ENCODE measurements around the gene CEP170. TPM values are rescaled to one million over a fixed set of nuclear protein-coding genes. Genes with fewer than 3 reads are reported as not detected.

Gene CEP170
- total RNA-seq (163 TPM), polyA plus RNA-seq (16.2 TPM)

GRCh38 chr1:243254927-243255790 is at the start of gene CEP170:
TSS of gene CEP170 (minus strand) at chr1:243255281. CDS start at chr1:243225280, 30,001 bp downstream.
- no peaks in the 10 kb centered on the region for H3K36me3 ChIP-seq (ENCODE audit: insufficient read depth)
- peak within 1 kb of the TSS; percentile 88 for H3K27ac ChIP-seq (ENCODE audit: low read depth)
- peak within 1 kb of the TSS; percentile 81 for H3K4me3 ChIP-seq (ENCODE audit: low read depth, low read length)
- WGBS = under 1% methylated on average over 74 of the region's 74 CpGs
- H3K4me1 ChIP-seq (ENCODE audit: insufficient read depth) = no peaks in the 10 kb centered on the region
- peak; percentile 100 for DNase-seq (ENCODE audit: extremely low spot score)

- no peak for DNase-seq (ENCODE audit: extremely low spot score)
- WGBS = 93% methylated on average over 2 of the region's 2 CpGs
- no peaks in the 10 kb centered on the region for H3K36me3 ChIP-seq (ENCODE audit: insufficient read depth)
- H3K4me3 ChIP-seq (ENCODE audit: low read depth, low read length) = no peak overlapping the region
- no peak overlapping the region for H3K27ac ChIP-seq (ENCODE audit: low read depth)
- no peaks in the 10 kb centered on the region for H3K4me1 ChIP-seq (ENCODE audit: insufficient read depth)
These were observed 46.0 kb upstream of the CEP170 start for GRCh38 chr1:243301059-243301458.

- no peak for DNase-seq (ENCODE audit: extremely low spot score)
- no peak overlapping the region for H3K4me3 ChIP-seq (ENCODE audit: low read depth, low read length)
- H3K4me1 ChIP-seq (ENCODE audit: insufficient read depth) = no peaks in the 10 kb centered on the region
- no peaks in the 10 kb centered on the region for H3K36me3 ChIP-seq (ENCODE audit: insufficient read depth)
- H3K27ac ChIP-seq (ENCODE audit: low read depth) = no peak overlapping the region
- 98% methylated on average over 1 of the region's 1 CpG for WGBS
These were observed 44.0 kb upstream of the CEP170 start for GRCh38 chr1:243299069-243299468.

GRCh38 chr1:243294723-243295121 is 39.6 kb upstream of the CEP170 start:
- DNase-seq (ENCODE audit: extremely low spot score) = no peak
- Histone ChIP-seq H3K27ac (ENCODE audit: low read depth) (no peak overlapping the region), H3K36me3 (ENCODE audit: insufficient read depth) (peaks cover 2% of the 10 kb centered on the region), H3K4me3 (ENCODE audit: low read depth, low read length) (no peak overlapping the region), H3K4me1 (ENCODE audit: insufficient read depth) (no peaks in the 10 kb centered on the region)
- 75% methylated on average over 3 of the region's 3 CpGs for WGBS

GRCh38 chr1:243293941-243294722 is 39.1 kb upstream of the CEP170 start:
- H3K36me3 ChIP-seq (ENCODE audit: insufficient read depth) = peaks cover 2% of the 10 kb centered on the region
- no peak for DNase-seq (ENCODE audit: extremely low spot score)
- H3K4me1 ChIP-seq (ENCODE audit: insufficient read depth) = no peaks in the 10 kb centered on the region
- no peak overlapping the region for H3K27ac ChIP-seq (ENCODE audit: low read depth)
- 70% methylated on average over 4 of the region's 4 CpGs for whole genome bisulfite sequencing
- no peak overlapping the region for H3K4me3 ChIP-seq (ENCODE audit: low read depth, low read length)

- H3K36me3 ChIP-seq (ENCODE audit: insufficient read depth) = peaks cover 2% of the 10 kb centered on the region
- no peaks in the 10 kb centered on the region for H3K4me1 ChIP-seq (ENCODE audit: insufficient read depth)
- H3K27ac ChIP-seq (ENCODE audit: low read depth) = no peak overlapping the region
- 97% methylated on average over 5 of the region's 5 CpGs for WGBS
- H3K4me3 ChIP-seq (ENCODE audit: low read depth, low read length) = no peak overlapping the region
- DNase-seq (ENCODE audit: extremely low spot score) = no peak
These were observed 37.0 kb upstream of the CEP170 start for GRCh38 chr1:243292117-243292516.

GRCh38 chr1:243291292-243291691 is 36.2 kb upstream of the CEP170 start:
- peaks cover 2% of the 10 kb centered on the region for H3K36me3 ChIP-seq (ENCODE audit: insufficient read depth)
- no peak for DNase-seq (ENCODE audit: extremely low spot score)
- H3K27ac ChIP-seq (ENCODE audit: low read depth) = no peak overlapping the region
- no peak overlapping the region for H3K4me3 ChIP-seq (ENCODE audit: low read depth, low read length)
- 63% methylated on average over 1 of the region's 1 CpG for whole genome bisulfite sequencing
- H3K4me1 ChIP-seq (ENCODE audit: insufficient read depth) = no peaks in the 10 kb centered on the region

GRCh38 chr1:243288062-243288461 is 33.0 kb upstream of the CEP170 start:
- no peak overlapping the region for H3K27ac ChIP-seq (ENCODE audit: low read depth)
- WGBS = 90% methylated on average over 6 of the region's 6 CpGs

GRCh38 chr1:243287652-243288051 is 32.6 kb upstream of the CEP170 start:
- peaks cover 1% of the 10 kb centered on the region for H3K4me1 ChIP-seq (ENCODE audit: insufficient read depth)
- DNase-seq (ENCODE audit: extremely low spot score) = no peak
- H3K36me3 ChIP-seq (ENCODE audit: insufficient read depth) = peaks cover 3% of the 10 kb centered on the region
- 39% methylated on average over 1 of the region's 1 CpG for WGBS
- no peak overlapping the region for H3K4me3 ChIP-seq (ENCODE audit: low read depth, low read length)
- H3K27ac ChIP-seq (ENCODE audit: low read depth) = no peak overlapping the region

More at GRCh38 chr1:243288062-243288461, 33.0 kb upstream of the CEP170 start:
- no peak for DNase-seq (ENCODE audit: extremely low spot score)
- no peak overlapping the region for H3K4me3 ChIP-seq (ENCODE audit: low read depth, low read length)
- H3K4me1 ChIP-seq (ENCODE audit: insufficient read depth) = peaks cover 1% of the 10 kb centered on the region
- peaks cover 3% of the 10 kb centered on the region for H3K36me3 ChIP-seq (ENCODE audit: insufficient read depth)

- H3K27ac ChIP-seq (ENCODE audit: low read depth) = no peak overlapping the region
- peaks cover 3% of the 10 kb centered on the region for H3K36me3 ChIP-seq (ENCODE audit: insufficient read depth)
- 35% methylated on average over 2 of the region's 2 CpGs for WGBS
- H3K4me3 ChIP-seq (ENCODE audit: low read depth, low read length) = no peak overlapping the region
- DNase-seq (ENCODE audit: extremely low spot score) = no peak
- H3K4me1 ChIP-seq (ENCODE audit: insufficient read depth) = peaks cover 1% of the 10 kb centered on the region
These were observed 32.0 kb upstream of the CEP170 start for GRCh38 chr1:243287123-243287460.

- H3K4me3 ChIP-seq (ENCODE audit: low read depth, low read length) = no peak overlapping the region
- H3K27ac ChIP-seq (ENCODE audit: low read depth) = no peak overlapping the region
- peaks cover 3% of the 10 kb centered on the region for H3K36me3 ChIP-seq (ENCODE audit: insufficient read depth)
- no peak for DNase-seq (ENCODE audit: extremely low spot score)
- H3K4me1 ChIP-seq (ENCODE audit: insufficient read depth) = peaks cover 1% of the 10 kb centered on the region
- WGBS = 56% methylated on average over 8 of the region's 8 CpGs
These were observed 31.5 kb upstream of the CEP170 start for GRCh38 chr1:243286409-243287122.

GRCh38 chr1:243281672-243282071 is 26.6 kb upstream of the CEP170 start:
- H3K27ac ChIP-seq (ENCODE audit: low read depth) = no peak overlapping the region
- H3K4me3 ChIP-seq (ENCODE audit: low read depth, low read length) = no peak overlapping the region
- 98% methylated on average over 5 of the region's 5 CpGs for WGBS
- no peak for DNase-seq (ENCODE audit: extremely low spot score)
- peaks cover 1% of the 10 kb centered on the region for H3K4me1 ChIP-seq (ENCODE audit: insufficient read depth)
- peaks cover 2% of the 10 kb centered on the region for H3K36me3 ChIP-seq (ENCODE audit: insufficient read depth)

- no peak for DNase-seq (ENCODE audit: extremely low spot score)
- Histone ChIP-seq H3K36me3 (ENCODE audit: insufficient read depth) (peaks cover 2% of the 10 kb centered on the region), H3K27ac (ENCODE audit: low read depth) (no peak overlapping the region), H3K4me3 (ENCODE audit: low read depth, low read length) (no peak overlapping the region), H3K4me1 (ENCODE audit: insufficient read depth) (no peaks in the 10 kb centered on the region)
- 74% methylated on average over 3 of the region's 3 CpGs for WGBS
These were observed 25.6 kb upstream of the CEP170 start for GRCh38 chr1:243280571-243281129.

Data from urinary bladder (tissue), 4 donors.